IPS-18c (cell line): ENCODE results near the gene PTBP1.
A peak's percentile ranks its signal among the peaks of the same experiment; 100 is the strongest.
"Not testable (repeated sequence)": the region's sequence is repeated elsewhere in the genome, so short reads cannot be mapped to it uniquely, and the experiment has no call there.

Source experiments
- H3K4me3 ChIP-seq: 2 replicates; pipeline ENCODE4 v1.7.0; 2013; ENCODE audit warnings: low read depth, mild to moderate bottlenecking, low read length, moderate library complexity; ENCODE audit not compliant: insufficient read depth
- H3K9me3 ChIP-seq: one replicate; pipeline ENCODE4 v1.6.1; 2013; ENCODE audit warnings: mild to moderate bottlenecking, low read length, moderate library complexity; ENCODE audit not compliant: control insufficient read depth, insufficient read depth

Gene PTBP1

DNA sequence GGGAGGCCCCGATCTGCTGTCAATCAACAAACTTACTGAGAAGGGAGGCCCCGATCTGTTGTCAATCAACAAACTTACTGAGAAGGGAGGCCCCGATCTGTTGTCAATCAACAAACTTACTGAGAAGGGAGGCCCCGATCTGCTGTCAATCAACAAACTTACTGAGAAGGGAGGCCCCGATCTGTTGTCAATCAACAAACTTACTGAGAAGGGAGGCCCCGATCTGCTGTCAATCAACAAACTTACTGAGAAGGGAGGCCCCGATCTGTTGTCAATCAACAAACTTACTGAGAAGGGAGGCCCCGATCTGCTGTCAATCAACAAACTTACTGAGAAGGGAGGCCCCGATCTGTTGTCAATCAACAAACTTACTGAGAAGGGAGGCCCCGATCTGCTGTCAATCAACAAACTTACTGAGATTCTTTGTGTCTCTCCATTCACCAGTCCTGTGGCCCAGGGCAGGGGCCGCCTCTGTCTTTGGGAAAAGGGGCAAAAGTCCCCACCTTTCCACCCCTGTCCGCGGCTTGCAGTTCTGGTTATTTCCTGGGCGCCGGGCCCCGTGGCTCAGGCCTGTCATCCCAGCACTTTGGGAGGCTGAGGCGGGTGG is 56.5 kb downstream of the PTBP1 start:
- H3K4me3 ChIP-seq, H3K9me3 ChIP-seq: not testable (repeated sequence)

DNA sequence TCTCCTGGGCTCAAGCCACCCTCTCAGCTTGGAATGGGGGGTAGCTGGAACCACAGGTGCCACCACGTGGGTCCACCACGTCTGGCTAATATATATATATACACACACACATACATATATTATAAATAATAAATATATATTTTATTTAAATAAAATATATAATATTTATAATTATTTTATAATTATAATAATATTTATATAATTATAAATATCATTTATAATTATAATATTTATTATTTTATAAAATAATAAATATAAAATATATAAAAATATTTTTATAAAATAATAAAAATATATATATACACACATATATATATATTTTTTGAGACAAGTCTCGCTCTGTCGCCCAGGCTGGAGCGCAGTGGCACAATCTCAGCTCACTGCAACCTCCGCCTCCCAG is 57.3 kb downstream of the PTBP1 start:
- Histone ChIP-seq H3K9me3 (no peaks in the 10 kb centered on the region), H3K4me3 (no peak overlapping the region)

DNA sequence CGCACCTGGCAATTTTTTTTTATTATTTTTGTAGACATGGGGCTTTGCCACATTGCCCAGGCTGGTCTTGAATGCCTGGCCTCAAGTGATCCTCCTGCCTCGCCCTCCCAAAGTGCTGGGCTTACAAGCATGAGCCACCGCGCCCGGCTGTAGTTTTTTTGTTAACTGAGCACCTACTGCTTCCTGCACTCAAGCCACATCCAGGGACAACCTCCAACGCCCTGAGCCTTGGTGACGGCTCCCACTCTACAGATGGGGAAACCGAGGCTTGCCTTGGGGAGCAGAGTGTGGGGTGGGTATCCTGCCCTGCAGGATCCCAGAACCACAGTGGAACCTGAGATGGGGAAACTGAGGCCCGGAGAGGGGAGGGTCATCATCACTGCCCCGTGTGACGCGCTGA is 57.9 kb downstream of the PTBP1 start:
- Histone ChIP-seq H3K4me3 (no peak overlapping the region), H3K9me3 (no peaks in the 10 kb centered on the region)

DNA sequence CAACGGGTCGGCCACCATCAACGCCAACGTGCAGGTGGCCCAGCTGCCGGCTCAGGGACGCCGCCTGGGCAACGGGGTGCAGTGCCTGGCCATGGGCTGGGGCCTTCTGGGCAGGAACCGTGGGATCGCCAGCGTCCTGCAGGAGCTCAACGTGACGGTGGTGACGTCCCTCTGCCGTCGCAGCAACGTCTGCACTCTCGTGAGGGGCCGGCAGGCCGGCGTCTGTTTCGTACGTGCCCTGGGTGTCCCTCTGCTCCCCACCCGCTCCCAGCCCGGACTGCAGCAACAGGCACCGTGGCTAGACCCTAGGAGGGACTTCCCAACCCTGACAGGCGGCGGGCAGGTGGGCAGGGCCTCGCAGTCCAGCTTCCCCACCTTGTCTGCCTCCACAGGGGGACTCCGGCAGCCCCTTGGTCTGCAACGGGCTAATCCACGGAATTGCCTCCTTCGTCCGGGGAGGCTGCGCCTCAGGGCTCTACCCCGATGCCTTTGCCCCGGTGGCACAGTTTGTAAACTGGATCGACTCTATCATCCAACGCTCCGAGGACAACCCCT is 58.4 kb downstream of the PTBP1 start:
- no peak overlapping the region for H3K4me3 ChIP-seq

DNA sequence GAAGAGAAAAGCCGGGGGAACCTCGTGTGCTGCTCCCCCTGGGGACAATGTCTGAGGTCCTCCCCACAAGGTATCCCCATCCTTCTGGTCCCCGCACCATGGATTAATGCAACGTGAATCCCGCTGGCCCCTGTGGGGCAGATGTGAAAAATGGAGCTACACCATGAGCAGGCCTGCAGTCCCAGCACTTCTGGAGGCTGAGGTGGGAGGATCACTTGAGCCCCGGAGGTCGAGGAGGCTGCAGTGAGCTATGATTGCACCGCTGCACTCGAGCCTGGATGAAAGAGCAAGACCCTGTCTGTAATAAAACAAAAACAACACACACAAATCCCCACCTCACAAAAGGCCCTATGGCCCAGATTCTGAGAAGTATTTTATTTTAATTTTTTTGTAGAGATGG is 61.0 kb downstream of the PTBP1 start:
- H3K9me3 ChIP-seq, result no peaks in the 10 kb centered on the region
- no peak overlapping the region for H3K4me3 ChIP-seq

More for the DNA sequence above, 58.4 kb downstream of the PTBP1 start:
- H3K9me3 ChIP-seq, result no peaks in the 10 kb centered on the region

DNA sequence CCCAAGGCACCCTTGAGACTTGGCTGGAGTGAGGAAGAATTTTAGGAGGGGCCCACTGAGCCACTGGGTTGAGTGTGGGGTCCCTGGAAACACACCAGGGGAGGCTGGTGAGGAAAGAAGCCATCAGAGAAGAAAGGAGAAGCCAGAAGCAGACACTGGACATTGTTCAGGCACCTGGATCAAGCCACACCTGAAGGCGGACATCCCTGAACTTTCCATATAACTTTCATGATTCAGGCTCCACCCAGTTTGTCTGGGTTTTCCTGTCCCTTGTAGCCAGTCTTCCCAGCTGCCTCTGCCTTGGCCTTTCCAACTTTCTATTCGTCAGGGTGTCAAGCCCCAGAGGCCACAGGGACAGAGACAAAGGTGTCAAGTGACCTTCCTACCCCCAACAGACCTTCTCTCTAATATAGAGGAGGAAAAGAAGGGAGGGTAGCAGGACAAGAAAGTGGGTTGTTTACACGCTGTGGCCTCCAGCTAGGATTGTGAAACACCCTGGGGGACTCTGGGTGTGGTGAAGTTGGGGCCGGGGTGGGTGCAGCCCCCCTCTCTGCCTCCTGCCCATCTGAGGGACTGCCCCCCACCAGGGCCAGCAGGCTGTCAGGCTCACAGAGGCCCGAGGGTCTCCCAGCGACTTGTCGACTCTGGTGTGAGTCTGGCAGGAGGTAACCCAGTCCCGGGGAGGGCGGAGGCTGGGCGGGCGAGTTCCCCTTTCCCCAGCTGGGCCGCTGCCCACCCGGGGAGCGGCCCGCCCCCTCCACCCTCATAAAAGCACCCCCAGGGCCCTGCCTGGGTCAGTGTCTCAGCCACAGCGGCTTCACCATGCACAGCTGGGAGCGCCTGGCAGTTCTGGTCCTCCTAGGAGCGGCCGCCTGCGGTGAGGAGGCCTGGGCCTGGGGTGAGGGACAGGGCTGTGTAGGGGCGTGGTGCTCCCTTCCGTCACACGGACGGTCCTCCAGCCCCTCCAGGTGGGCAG is 61.9 kb downstream of the PTBP1 start, which contains the start of gene CFD:
Gene CFD, plus strand, starts transcription at position 797 of the 976 bp plus-strand sequence. Its CDS starts 26 bp downstream, at position 823.
- Histone ChIP-seq H3K9me3 (no peaks in the 10 kb centered on the region), H3K4me3 (peak within 1 kb of the TSS; percentile 51; the same call in 1 of the 2 replicates)

DNA sequence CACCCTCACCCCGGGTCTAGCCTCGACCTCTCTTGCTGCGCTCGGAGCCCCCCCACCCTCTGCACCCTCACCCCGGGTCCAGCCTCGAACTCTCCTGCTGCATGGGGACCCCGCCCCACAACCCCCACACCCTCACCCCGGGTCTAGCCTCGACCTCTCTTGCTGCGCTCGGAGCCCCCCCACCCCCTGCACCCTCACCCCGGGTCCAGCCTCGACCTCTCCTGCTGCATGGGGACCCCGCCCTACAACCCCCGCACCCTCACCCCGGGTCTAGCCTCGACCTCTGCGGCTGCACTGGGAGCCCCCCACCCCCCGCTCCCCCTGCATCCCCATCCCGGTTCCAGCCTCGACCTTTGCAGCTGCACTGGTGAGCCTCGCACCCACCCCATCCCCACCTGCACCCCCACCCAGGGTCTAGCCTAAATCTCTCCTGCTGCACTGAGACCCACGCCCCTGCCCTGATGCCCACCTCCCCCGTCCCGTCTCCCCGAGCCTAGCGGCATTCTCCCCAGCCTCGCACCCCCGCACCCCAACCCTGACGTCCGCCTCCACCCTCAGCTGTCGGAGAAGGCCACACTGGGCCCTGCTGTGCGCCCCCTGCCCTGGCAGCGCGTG is 64.0 kb downstream of the PTBP1 start:
- H3K9me3 ChIP-seq, result no peaks in the 10 kb centered on the region
- H3K4me3 ChIP-seq, result no peak overlapping the region; the same call in 1 of the 2 replicates
